ENCODE data around the gene ESRRB.
A peak's percentile ranks its signal among the peaks of the same experiment; 100 is the strongest.

Gene ESRRB

DNA sequence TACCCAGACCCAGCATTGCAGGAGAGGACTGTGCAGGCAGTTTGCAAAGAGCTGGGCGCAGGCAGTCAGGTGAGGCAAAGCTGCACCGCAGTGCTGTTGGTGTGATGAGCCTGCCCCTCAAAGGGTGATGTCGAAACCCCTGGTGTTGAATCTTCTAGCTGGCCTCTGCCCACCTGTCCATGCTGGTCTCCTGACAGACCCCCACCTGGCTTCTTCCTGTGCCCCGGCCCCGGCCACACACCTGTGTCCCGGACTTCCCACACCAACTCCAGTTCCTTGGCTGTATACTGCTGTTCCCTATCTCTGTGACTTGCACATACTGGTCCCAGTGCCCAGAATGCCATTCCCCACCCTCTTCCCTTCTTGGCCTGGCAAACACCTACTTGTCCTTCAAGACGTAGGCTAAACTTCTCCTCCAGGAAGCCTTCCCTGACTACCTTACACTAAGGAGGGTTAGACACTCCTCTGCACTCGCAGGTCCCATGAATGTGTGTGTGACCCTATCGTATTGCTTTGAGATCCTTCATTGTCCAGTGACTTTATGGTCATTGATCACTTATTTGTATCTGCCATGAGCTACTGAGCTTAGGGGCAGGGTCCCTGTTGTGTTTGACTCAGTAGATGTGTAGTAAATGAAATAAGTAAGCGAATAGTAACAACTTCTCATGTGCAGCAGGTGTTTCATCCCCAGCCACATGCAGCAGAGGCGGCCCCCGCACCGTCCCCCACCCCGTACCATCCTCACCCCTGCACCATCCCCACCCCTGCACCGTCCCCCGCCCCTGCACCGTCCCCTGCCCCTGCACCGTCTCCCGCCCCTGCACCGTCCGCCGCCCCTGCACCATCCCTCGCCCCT is 37.4 kb downstream of the ESRRB start:
- Histone ChIP-seq H3K27me3 (ENCODE audit: insufficient read depth, poor library complexity, severe bottlenecking) (peaks cover 39% of the 10 kb centered on the region), H3K4me3 (ENCODE audit: severe bottlenecking) (no peak overlapping the region), H3K9me3 (ENCODE audit: severe bottlenecking) (no peaks in the 10 kb centered on the region), H3K27ac (ENCODE audit: poor library complexity, severe bottlenecking) (no peak overlapping the region), H3K36me3 (ENCODE audit: low read depth) (no peaks in the 10 kb centered on the region), H3K4me1 (ENCODE audit: insufficient read depth, poor library complexity, severe bottlenecking) (no peaks in the 10 kb centered on the region)
- DNase-seq (ENCODE audit: low spot score) = no peak
- TF ChIP-seq, protein P1, sequence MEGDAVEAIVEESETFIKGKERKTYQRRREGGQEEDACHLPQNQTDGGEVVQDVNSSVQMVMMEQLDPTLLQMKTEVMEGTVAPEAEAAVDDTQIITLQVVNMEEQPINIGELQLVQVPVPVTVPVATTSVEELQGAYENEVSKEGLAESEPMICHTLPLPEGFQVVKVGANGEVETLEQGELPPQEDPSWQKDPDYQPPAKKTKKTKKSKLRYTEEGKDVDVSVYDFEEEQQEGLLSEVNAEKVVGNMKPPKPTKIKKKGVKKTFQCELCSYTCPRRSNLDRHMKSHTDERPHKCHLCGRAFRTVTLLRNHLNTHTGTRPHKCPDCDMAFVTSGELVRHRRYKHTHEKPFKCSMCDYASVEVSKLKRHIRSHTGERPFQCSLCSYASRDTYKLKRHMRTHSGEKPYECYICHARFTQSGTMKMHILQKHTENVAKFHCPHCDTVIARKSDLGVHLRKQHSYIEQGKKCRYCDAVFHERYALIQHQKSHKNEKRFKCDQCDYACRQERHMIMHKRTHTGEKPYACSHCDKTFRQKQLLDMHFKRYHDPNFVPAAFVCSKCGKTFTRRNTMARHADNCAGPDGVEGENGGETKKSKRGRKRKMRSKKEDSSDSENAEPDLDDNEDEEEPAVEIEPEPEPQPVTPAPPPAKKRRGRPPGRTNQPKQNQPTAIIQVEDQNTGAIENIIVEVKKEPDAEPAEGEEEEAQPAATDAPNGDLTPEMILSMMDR (IDR thresholded peaks at IDR 0.05; ENCODE audit: poor library complexity, severe bottlenecking) = no peak
- ATAC-seq (ENCODE audit: low read depth) = no peak

DNA sequence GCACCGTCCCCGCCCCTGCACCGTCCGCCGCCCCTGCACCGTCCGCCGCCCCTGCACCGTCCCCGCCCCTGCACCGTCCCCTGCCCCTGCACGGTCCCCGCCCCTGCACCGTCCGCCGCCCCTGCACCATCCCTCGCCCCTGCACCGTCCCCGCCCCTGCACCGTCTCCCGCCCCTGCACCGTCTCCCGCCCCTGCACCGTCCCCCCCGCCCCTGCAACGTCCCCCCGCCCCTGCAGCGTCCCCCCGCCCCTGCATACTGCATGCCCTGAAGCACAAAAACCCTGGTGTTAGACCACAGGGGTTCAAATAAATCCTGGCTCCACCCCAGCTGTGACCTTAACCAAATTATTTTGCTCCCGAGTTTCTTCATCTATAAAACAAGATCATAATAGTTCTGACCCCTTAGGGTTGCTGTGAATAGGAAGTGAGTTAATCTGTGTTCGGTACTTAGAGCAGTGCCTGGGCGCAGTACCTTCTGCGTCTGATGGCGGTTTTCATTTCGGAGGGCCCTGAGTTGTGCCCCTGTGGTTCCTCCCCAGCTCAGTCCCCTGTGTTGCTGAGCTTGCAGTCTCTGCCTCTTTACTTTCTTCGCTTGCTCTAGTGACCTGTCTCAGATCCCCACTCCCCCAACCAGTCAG is 38.1 kb downstream of the ESRRB start:
- TF ChIP-seq, protein P1 (IDR thresholded peaks at IDR 0.05; ENCODE audit: poor library complexity, severe bottlenecking) = no peak
- Histone ChIP-seq H3K4me3 (ENCODE audit: severe bottlenecking) (no peak overlapping the region), H3K9me3 (ENCODE audit: severe bottlenecking) (no peaks in the 10 kb centered on the region), H3K27me3 (ENCODE audit: insufficient read depth, poor library complexity, severe bottlenecking) (peaks cover 39% of the 10 kb centered on the region), H3K36me3 (ENCODE audit: low read depth) (no peaks in the 10 kb centered on the region), H3K4me1 (ENCODE audit: insufficient read depth, poor library complexity, severe bottlenecking) (no peaks in the 10 kb centered on the region), H3K27ac (ENCODE audit: poor library complexity, severe bottlenecking) (no peak overlapping the region)
- no peak for ATAC-seq (ENCODE audit: low read depth)
- no peak for DNase-seq (ENCODE audit: low spot score)

DNA sequence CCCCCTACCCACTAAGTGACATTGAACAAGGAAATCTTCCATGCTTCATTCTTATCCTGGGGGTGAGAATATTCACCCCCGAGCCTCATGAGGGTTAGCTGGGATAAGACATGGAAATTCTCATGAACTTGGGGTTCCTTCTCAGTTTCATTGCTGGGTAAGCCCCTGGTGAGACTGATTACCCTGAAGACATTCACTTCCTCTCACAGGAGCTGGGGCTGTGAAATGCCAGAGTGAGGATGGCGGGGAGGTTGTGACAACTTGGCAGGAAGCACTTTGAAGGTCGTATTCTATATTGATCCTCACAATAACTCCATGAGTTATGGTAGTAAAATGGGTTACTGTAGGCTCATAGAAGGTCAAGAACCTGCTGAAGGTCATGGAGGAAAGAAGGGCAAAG is 43.5 kb downstream of the ESRRB start:
- ATAC-seq (ENCODE audit: low read depth) = no peak
- peaks cover 14% of the 10 kb centered on the region for H3K27me3 ChIP-seq (ENCODE audit: insufficient read depth, poor library complexity, severe bottlenecking)
- H3K9me3 ChIP-seq (ENCODE audit: severe bottlenecking) = no peaks in the 10 kb centered on the region
- TF ChIP-seq, protein P1 (IDR thresholded peaks at IDR 0.05; ENCODE audit: poor library complexity, severe bottlenecking) = no peak
- H3K27ac ChIP-seq (ENCODE audit: poor library complexity, severe bottlenecking) = no peak overlapping the region
- no peaks in the 10 kb centered on the region for H3K4me1 ChIP-seq (ENCODE audit: insufficient read depth, poor library complexity, severe bottlenecking)
- DNase-seq (ENCODE audit: low spot score) = no peak
- no peaks in the 10 kb centered on the region for H3K36me3 ChIP-seq (ENCODE audit: low read depth)
- H3K4me3 ChIP-seq (ENCODE audit: severe bottlenecking) = no peak overlapping the region

DNA sequence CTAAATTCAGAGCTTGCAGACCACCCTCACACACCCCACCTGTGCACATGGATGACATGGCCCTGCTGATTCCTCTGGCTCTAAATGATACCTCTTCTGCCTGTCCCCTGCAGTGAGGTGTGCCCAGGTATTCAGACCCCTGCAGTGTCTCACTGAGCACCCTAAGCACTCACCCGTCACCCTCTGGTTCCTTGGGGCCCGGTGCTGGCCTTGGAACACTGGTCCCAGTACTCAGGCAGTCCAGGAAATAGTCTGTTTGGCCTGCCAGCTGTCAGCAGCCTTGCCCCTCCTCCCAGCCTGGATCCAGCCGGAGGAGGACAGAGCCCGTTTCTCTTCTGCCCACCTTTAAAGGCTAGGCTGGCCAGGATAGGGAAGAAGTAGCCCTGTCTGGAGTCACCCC is 44.9 kb downstream of the ESRRB start:
- no peaks in the 10 kb centered on the region for H3K4me1 ChIP-seq (ENCODE audit: insufficient read depth, poor library complexity, severe bottlenecking)
- ATAC-seq (ENCODE audit: low read depth) = 0 out of 3 replicates have a peak, but pooled peaks have one; percentile 12
- no peak overlapping the region for H3K27ac ChIP-seq (ENCODE audit: poor library complexity, severe bottlenecking)
- no peaks in the 10 kb centered on the region for H3K27me3 ChIP-seq (ENCODE audit: insufficient read depth, poor library complexity, severe bottlenecking)
- H3K4me3 ChIP-seq (ENCODE audit: severe bottlenecking) = no peak overlapping the region
- no peaks in the 10 kb centered on the region for H3K9me3 ChIP-seq (ENCODE audit: severe bottlenecking)
- H3K36me3 ChIP-seq (ENCODE audit: low read depth) = no peaks in the 10 kb centered on the region
- TF ChIP-seq, protein P1 (IDR thresholded peaks at IDR 0.05; ENCODE audit: poor library complexity, severe bottlenecking) = no peak
- no peak for DNase-seq (ENCODE audit: low spot score)

DNA sequence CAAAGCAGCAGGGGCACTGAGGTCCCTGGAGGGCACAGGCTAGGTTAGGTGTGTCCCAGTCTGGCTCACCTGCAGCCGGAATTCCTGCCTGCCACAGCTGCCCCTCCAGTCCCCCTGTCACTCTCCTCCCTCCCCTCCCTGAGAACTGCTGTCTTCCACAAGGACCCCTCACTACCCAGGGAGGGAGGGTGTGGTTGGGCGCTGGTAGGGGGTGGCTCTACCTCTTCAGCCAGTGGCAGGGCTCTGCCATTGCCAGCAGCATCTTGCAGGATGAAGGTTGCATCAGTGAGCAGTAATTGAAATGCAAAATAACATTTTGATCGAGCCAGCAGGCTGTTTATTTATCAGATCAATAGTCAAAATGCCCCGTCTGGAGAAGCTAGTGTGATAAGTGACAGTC is 45.7 kb downstream of the ESRRB start:
- TF ChIP-seq, protein P1 (IDR thresholded peaks at IDR 0.05; ENCODE audit: poor library complexity, severe bottlenecking) = no peak
- H3K27me3 ChIP-seq (ENCODE audit: insufficient read depth, poor library complexity, severe bottlenecking) = no peaks in the 10 kb centered on the region
- ATAC-seq (ENCODE audit: low read depth) = no peak

More for the DNA sequence above, 45.7 kb downstream of the ESRRB start:
- no peaks in the 10 kb centered on the region for H3K9me3 ChIP-seq (ENCODE audit: severe bottlenecking)
- H3K27ac ChIP-seq (ENCODE audit: poor library complexity, severe bottlenecking) = no peak overlapping the region
- no peaks in the 10 kb centered on the region for H3K36me3 ChIP-seq (ENCODE audit: low read depth)
- H3K4me3 ChIP-seq (ENCODE audit: severe bottlenecking) = no peak overlapping the region
- H3K4me1 ChIP-seq (ENCODE audit: insufficient read depth, poor library complexity, severe bottlenecking) = no peaks in the 10 kb centered on the region
- no peak for DNase-seq (ENCODE audit: low spot score)
